ENCODE data around the gene CCDC149. TPM values are rescaled to one million over a fixed set of nuclear protein-coding genes. Genes with fewer than 3 reads are reported as not detected.

The CCDC149 gene
- total RNA-seq, 1 experiment from 2014 or later, result 0.95 TPM

DNA sequence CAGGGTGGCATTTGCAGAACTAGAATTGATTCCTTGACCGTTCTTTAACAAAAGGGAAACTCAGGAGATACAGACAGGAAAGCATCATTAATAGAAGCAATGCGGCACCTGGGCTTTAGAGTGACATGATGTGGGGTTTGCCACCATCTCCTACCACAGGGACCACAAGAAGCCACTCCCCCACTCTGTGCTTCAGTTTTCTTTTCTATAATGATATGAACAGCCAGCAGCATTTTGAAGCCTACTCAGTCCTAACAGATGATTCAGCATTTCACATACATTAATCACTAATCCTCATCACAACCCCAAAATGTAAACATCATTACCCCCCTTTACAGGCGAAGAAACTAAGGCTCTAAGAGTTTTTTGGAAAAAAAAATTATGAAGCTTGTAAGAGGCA is 22.9 kb downstream of the CCDC149 start:
- no peaks in the 10 kb centered on the region for H3K36me3 Mint-ChIP-seq (ENCODE audit: insufficient read depth, unreplicated experiment)
- H3K27me3 Mint-ChIP-seq (ENCODE audit: insufficient read depth, unreplicated experiment), result peaks cover 7% of the 10 kb centered on the region
- intact Hi-C loops (cut with micrococcal nuclease; ENCODE audit: unreplicated experiment), result no loop called here
- H3K4me3 Mint-ChIP-seq (ENCODE audit: unreplicated experiment), result no peak overlapping the region
- Histone ChIP-seq H3K4me1 (no peaks in the 10 kb centered on the region), H3K4me3 (ENCODE audit: low read depth, low read length) (no peak overlapping the region), H3K36me3 (ENCODE audit: control insufficient read depth, insufficient read depth, low read length) (no peaks in the 10 kb centered on the region), H3K27me3 (replicated peaks; ENCODE audit: control insufficient read depth, insufficient read depth, low read length) (no peaks in the 10 kb centered on the region), H3K9me3 (no peaks in the 10 kb centered on the region)
- no peak for DNase-seq
- BruUV-seq (replicated peaks), result no TSS peak
- TF ChIP-seq, protein P1, sequence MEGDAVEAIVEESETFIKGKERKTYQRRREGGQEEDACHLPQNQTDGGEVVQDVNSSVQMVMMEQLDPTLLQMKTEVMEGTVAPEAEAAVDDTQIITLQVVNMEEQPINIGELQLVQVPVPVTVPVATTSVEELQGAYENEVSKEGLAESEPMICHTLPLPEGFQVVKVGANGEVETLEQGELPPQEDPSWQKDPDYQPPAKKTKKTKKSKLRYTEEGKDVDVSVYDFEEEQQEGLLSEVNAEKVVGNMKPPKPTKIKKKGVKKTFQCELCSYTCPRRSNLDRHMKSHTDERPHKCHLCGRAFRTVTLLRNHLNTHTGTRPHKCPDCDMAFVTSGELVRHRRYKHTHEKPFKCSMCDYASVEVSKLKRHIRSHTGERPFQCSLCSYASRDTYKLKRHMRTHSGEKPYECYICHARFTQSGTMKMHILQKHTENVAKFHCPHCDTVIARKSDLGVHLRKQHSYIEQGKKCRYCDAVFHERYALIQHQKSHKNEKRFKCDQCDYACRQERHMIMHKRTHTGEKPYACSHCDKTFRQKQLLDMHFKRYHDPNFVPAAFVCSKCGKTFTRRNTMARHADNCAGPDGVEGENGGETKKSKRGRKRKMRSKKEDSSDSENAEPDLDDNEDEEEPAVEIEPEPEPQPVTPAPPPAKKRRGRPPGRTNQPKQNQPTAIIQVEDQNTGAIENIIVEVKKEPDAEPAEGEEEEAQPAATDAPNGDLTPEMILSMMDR (IDR thresholded peaks at IDR 0.05; ENCODE audit: insufficient read depth in 1 of 2, low read depth in 1 of 2, low read length in 1 of 2, severe bottlenecking in 1 of 2, unreplicated experiment in 1 of 2), result no peak
- no peaks in the 10 kb centered on the region for H3K4me1 Mint-ChIP-seq (ENCODE audit: low read depth, unreplicated experiment)
- POLR2A ChIA-PET, result interaction anchor here (0.5 kb wide), 1 partner anchor 715 kb away, joined by 5 read pairs; no protein-coding TSS in a partner anchor
- H3K9me3 Mint-ChIP-seq (ENCODE audit: unreplicated experiment), result no peaks in the 10 kb centered on the region
- H3K27ac Mint-ChIP-seq (ENCODE audit: unreplicated experiment), result no peak overlapping the region
- CTCF ChIA-PET, result interaction anchor here (0.5 kb wide), 1 partner anchor 22 kb away, joined by 3 read pairs; no protein-coding TSS in a partner anchor

DNA sequence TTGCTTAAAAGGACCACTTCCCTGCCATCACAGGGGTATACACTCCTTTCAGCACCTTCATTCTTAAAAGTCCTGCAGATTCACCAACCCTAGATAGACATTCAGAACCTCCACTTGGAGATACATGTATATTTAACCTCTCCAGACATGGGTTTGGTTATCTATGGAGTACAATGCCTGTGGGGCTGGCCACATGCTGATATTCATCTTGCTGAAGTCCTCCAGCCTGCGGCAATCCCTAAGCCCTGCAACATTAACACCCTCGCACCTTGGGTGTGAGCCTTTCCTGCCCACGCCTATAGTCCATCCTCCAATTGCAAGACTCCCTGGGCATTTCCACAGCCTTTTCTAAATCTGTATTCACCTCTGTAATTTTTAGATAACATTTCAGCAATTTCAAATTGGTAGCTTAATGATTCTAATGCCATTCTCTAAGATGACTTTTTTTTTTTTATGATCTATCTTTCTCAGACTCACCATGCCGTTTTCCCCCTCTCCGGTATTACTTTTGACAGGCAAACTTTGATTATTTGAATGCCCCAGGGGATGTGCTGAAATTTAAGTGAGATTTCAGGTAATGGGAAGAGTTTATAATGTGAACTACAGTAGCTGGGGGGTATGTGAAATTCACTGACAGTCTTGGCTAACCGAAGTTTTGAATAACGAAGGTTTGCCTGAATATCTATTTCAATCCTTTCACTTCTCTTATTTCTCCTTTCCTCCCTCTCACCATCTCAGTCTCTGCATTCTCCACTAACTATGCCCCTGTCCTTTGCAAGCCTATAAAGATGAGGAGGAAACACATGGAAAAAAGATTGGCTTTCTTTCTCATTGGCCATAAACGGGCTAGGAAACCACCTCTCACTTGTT is 24.1 kb downstream of the CCDC149 start:
- Mint-ChIP-seq H3K9me3 (ENCODE audit: unreplicated experiment) (no peaks in the 10 kb centered on the region), H3K4me1 (ENCODE audit: low read depth, unreplicated experiment) (no peaks in the 10 kb centered on the region), H3K27me3 (ENCODE audit: insufficient read depth, unreplicated experiment) (peaks cover 12% of the 10 kb centered on the region), H3K36me3 (ENCODE audit: insufficient read depth, unreplicated experiment) (no peaks in the 10 kb centered on the region), H3K27ac (ENCODE audit: unreplicated experiment) (no peak overlapping the region), H3K4me3 (ENCODE audit: unreplicated experiment) (no peak overlapping the region)
- ChIA-PET POLR2A (no interaction called here), CTCF (no interaction called here)
- intact Hi-C loops (cut with micrococcal nuclease; ENCODE audit: unreplicated experiment), result no loop called here
- Histone ChIP-seq H3K27me3 (replicated peaks; ENCODE audit: control insufficient read depth, insufficient read depth, low read length) (no peaks in the 10 kb centered on the region), H3K4me1 (no peaks in the 10 kb centered on the region), H3K36me3 (ENCODE audit: control insufficient read depth, insufficient read depth, low read length) (no peaks in the 10 kb centered on the region), H3K4me3 (ENCODE audit: low read depth, low read length) (no peak overlapping the region), H3K9me3 (no peaks in the 10 kb centered on the region)
- DNase-seq, result no peak
- TF ChIP-seq, protein P1 (IDR thresholded peaks at IDR 0.05; ENCODE audit: insufficient read depth in 1 of 2, low read depth in 1 of 2, low read length in 1 of 2, severe bottlenecking in 1 of 2, unreplicated experiment in 1 of 2), result no peak
- no TSS peak for BruUV-seq (replicated peaks)

GRCh38 chr4:24887881-24888430 is 24.9 kb downstream of the CCDC149 start:
- no peaks in the 10 kb centered on the region for H3K36me3 Mint-ChIP-seq (ENCODE audit: insufficient read depth, unreplicated experiment)
- no peak for DNase-seq
- peaks cover 12% of the 10 kb centered on the region for H3K27me3 Mint-ChIP-seq (ENCODE audit: insufficient read depth, unreplicated experiment)
- no TSS peak for BruUV-seq (replicated peaks)
- H3K4me1 ChIP-seq, result no peaks in the 10 kb centered on the region
- TF ChIP-seq, protein P1 (IDR thresholded peaks at IDR 0.05; ENCODE audit: insufficient read depth in 1 of 2, low read depth in 1 of 2, low read length in 1 of 2, severe bottlenecking in 1 of 2, unreplicated experiment in 1 of 2), result no peak
- no peaks in the 10 kb centered on the region for H3K9me3 ChIP-seq
- H3K4me3 Mint-ChIP-seq (ENCODE audit: unreplicated experiment), result no peak overlapping the region
- ChIA-PET CTCF (no interaction called here), POLR2A (no interaction called here)
- no peaks in the 10 kb centered on the region for H3K36me3 ChIP-seq (ENCODE audit: control insufficient read depth, insufficient read depth, low read length)
- H3K9me3 Mint-ChIP-seq (ENCODE audit: unreplicated experiment), result no peaks in the 10 kb centered on the region
- H3K4me3 ChIP-seq (ENCODE audit: low read depth, low read length), result no peak overlapping the region
- intact Hi-C loops (cut with micrococcal nuclease; ENCODE audit: unreplicated experiment), result no loop called here
- H3K4me1 Mint-ChIP-seq (ENCODE audit: low read depth, unreplicated experiment), result no peaks in the 10 kb centered on the region
- no peak overlapping the region for H3K27ac Mint-ChIP-seq (ENCODE audit: unreplicated experiment)
- no peaks in the 10 kb centered on the region for H3K27me3 ChIP-seq (replicated peaks; ENCODE audit: control insufficient read depth, insufficient read depth, low read length)
